GM12873 (cell line): Measurements from ENCODE around the gene HERC2.
"Not testable (repeated sequence)": the region's sequence is repeated elsewhere in the genome, so short reads cannot be mapped to it uniquely, and the experiment has no call there.

ENCODE experiments used
- TF ChIP-seq, protein P1 (sequence below): IDR thresholded peaks from 2 replicates; pipeline ENCODE4 v1.5.1; 2012; ENCODE audit warnings: low read depth, mild to moderate bottlenecking, moderate library complexity, low read length, control low read depth; ENCODE audit not compliant: insufficient read depth; ENCODE audit errors: missing control alignments

Gene HERC2, protein sequence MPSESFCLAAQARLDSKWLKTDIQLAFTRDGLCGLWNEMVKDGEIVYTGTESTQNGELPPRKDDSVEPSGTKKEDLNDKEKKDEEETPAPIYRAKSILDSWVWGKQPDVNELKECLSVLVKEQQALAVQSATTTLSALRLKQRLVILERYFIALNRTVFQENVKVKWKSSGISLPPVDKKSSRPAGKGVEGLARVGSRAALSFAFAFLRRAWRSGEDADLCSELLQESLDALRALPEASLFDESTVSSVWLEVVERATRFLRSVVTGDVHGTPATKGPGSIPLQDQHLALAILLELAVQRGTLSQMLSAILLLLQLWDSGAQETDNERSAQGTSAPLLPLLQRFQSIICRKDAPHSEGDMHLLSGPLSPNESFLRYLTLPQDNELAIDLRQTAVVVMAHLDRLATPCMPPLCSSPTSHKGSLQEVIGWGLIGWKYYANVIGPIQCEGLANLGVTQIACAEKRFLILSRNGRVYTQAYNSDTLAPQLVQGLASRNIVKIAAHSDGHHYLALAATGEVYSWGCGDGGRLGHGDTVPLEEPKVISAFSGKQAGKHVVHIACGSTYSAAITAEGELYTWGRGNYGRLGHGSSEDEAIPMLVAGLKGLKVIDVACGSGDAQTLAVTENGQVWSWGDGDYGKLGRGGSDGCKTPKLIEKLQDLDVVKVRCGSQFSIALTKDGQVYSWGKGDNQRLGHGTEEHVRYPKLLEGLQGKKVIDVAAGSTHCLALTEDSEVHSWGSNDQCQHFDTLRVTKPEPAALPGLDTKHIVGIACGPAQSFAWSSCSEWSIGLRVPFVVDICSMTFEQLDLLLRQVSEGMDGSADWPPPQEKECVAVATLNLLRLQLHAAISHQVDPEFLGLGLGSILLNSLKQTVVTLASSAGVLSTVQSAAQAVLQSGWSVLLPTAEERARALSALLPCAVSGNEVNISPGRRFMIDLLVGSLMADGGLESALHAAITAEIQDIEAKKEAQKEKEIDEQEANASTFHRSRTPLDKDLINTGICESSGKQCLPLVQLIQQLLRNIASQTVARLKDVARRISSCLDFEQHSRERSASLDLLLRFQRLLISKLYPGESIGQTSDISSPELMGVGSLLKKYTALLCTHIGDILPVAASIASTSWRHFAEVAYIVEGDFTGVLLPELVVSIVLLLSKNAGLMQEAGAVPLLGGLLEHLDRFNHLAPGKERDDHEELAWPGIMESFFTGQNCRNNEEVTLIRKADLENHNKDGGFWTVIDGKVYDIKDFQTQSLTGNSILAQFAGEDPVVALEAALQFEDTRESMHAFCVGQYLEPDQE (N-terminal part only)

DNA sequence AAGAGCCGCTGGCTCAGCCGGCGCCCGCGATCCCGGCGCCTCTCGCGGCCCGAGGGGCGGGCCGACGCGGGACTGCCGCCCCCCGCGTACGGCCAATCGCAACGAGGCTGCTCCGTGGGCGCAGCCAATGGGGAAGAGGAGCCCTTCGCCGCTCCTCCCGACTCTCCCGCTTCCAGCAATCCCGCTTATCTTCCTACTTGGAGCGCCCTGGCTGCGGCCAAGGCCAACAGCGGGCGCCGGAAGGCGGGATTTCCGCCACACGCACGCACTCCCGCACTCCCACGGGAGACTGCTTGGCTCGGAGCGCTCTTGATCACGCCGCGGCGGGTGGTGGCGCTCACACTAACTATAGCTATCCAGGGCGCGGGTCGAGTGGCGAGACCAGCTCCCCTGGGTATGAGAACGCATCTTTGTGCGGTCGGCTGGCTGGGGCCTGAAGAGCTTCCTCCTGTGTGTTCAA, at the start of gene HERC2:
TSS of gene HERC2 (minus strand) at position 51 of the 460 bp plus-strand sequence. CDS start 746 bp downstream, outside the sequence.
- TF ChIP-seq, protein P1, sequence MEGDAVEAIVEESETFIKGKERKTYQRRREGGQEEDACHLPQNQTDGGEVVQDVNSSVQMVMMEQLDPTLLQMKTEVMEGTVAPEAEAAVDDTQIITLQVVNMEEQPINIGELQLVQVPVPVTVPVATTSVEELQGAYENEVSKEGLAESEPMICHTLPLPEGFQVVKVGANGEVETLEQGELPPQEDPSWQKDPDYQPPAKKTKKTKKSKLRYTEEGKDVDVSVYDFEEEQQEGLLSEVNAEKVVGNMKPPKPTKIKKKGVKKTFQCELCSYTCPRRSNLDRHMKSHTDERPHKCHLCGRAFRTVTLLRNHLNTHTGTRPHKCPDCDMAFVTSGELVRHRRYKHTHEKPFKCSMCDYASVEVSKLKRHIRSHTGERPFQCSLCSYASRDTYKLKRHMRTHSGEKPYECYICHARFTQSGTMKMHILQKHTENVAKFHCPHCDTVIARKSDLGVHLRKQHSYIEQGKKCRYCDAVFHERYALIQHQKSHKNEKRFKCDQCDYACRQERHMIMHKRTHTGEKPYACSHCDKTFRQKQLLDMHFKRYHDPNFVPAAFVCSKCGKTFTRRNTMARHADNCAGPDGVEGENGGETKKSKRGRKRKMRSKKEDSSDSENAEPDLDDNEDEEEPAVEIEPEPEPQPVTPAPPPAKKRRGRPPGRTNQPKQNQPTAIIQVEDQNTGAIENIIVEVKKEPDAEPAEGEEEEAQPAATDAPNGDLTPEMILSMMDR: not testable (repeated sequence)

DNA sequence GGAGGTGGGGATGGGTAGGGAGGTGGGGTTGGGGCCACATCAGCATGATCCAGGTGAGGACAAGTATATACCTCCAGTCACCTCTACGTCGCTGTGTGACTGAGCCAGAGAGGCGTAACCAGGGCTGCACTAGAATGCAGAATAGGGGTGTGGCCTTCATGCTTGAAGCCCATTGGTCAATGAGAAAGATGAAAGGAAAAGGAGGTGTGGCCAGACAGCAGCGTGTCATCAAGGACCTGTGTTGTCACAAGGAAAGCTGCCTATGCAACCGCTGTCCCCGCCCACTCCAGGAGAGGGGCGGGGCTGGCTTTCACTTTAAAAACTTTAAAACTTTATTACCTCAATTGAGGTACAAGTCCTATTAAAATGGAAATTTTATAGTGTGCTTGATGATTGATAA, 36.0 kb upstream of the HERC2 start, which contains the start of gene GOLGA6L24:
TSS of gene GOLGA6L24 (minus strand) at position 101 of the 400 bp plus-strand sequence. CDS start at position 40, 61 bp downstream.
- TF ChIP-seq, protein P1: not testable (repeated sequence)

DNA sequence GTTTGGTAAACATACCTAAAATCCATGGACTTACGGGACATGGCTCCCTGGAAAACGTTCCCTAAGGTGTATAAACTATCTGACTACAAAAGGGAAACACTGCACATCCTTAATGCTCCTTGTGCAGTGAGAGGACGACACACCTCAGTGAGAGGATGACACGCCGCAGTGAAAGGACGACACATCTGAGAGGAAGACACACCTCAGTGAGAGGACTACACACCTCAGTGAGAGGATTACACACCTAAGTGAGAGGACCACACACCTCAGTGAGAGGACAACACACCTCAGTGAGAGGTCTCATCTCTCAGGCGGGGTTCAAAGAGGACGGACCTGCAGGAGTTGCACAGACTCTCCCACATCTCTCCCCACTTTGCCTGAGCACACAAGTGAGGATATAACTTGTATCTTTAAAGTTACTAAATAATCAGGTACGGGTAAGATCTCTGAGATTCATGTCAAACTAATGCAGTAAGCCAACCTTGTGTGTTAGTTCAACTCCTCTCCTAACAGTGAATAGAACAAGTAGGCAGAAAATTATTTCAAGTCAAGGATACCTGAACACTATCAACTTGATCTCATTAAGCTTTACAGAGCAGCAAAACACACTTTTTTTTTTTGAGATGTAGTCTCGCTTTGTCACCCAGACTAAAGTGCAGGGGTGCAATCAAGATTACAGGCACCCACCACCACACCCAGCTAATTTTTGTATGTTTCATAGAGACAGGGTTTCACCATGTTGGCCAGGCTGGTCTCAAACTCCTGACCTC, 32.1 kb downstream of the HERC2 start:
- TF ChIP-seq, protein P1: no peak

DNA sequence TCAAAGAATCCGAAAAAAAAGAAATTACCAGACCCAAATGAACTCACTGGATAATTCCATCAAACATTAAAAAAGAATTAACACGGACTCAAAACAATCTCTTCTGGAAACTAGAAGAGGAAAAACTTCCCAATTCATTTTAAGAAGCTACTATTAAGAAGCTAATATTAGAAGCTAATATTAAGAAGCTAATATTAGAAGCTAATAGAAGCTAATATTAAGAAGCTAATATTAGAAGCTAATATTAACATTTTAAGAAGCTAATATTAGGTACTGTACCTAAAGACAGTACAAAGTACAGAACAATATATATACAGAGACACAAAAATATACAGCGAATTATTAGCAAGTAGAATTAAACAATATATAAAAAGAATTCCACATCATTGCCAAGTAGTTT, 35.9 kb downstream of the HERC2 start:
- TF ChIP-seq, protein P1: no peak

DNA sequence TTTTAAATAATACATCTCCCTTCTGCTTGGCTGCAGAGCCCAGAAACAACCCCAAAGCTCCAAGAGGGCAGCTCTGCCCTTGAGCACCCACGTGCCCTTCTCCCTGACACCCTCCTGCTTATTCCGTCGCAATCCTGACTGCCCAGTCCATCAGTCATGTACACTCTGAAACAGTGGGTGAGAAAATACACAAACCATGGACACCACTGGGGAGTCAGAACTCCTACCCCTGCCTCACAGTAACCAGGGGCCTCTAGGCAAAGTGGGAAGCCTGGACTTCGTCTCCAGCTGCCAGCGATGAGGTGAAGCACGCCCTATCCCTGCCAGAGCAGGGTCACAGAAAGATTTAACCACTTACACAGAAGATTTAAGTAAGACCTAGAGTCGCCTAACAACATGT, 40.1 kb downstream of the HERC2 start:
- TF ChIP-seq, protein P1: no peak

DNA sequence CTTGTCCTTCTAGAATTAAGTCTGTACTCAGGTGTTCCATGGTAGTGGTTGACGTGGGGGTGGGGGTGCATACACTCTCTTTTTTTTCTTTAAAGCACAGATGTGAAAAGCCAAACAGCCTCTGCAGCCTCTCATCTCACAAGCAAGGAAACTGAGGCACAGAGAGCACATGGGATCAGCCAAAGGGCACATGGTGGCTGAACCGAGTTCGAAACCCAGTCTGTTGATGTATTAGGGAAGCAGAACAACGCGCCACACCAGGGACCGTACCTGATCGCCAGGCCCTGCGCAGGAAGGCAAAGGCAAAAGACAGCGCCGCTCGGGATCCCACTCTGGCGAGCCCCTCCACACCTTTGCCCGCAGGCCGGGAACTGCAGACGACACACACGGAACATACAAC, 47.3 kb downstream of the HERC2 start:
- TF ChIP-seq, protein P1: no peak
